IMR-90 (cell line): Measurements from ENCODE around the gene RDH11. TPM values are rescaled to one million over a fixed set of nuclear protein-coding genes. Genes with fewer than 3 reads are reported as not detected.

ENCODE experiments used
- ATAC-seq: fragments of 200-7000 bp; cut with Tn5 transposase; 2 replicates; pipeline ENCODE4 v1.9.1; 2020; ENCODE audit warnings: low read depth, mild to moderate bottlenecking, moderate library complexity
- BruUV-seq: library from RNA; stranded (reverse); fragments of 400-500 nt; replicated peaks from 2 replicates; lab custom pipeline; 2021; lab: Mats Ljungman, UMichigan
- CTCF ChIA-PET: fragments of 300-600 bp; formaldehyde crosslinking; extraction: SDS; loops from one replicate; lab custom pipeline; 2021; ENCODE audit warnings: antibody characterized with exemption; lab: Yijun Ruan, JAX
- POLR2A ChIA-PET: fragments of 300-600 bp; sonication (Branson Sonifier 250); formaldehyde crosslinking; loops from one replicate; lab custom pipeline; 2022; ENCODE audit warnings: antibody characterized with exemption; ENCODE audit not compliant: unreplicated experiment; lab: Charles Lee
- DNase-seq: peaks from one replicate; pipeline ENCODE4 v3.0.0; 2013
- H2AFZ ChIP-seq: replicated peaks from 2 replicates; pipeline ENCODE3; 2013; ENCODE audit warnings: low read length, mild to moderate bottlenecking; ENCODE audit not compliant: poor library complexity
- H2AK5ac ChIP-seq: 2 replicates; pipeline ENCODE4 v1.6.1; 2013; ENCODE audit warnings: low read depth, low read length, inconsistent platforms
- H2AK9ac ChIP-seq: replicated peaks from 2 replicates; pipeline ENCODE3; 2013; ENCODE audit warnings: mild to moderate bottlenecking, low read depth, low read length, moderate library complexity; ENCODE audit not compliant: poor library complexity
- H2BK120ac ChIP-seq: 2 replicates; pipeline ENCODE4 v1.6.1; 2013; ENCODE audit warnings: low read depth, low read length, inconsistent platforms
- H2BK15ac ChIP-seq: 3 replicates; pipeline ENCODE4 v1.6.1; 2013; ENCODE audit warnings: low read depth, low read length, inconsistent platforms
- H2BK20ac ChIP-seq: 2 replicates; pipeline ENCODE4 v1.6.1; 2013; ENCODE audit warnings: low read depth, mild to moderate bottlenecking, inconsistent platforms, low read length, moderate library complexity
- H2BK5ac ChIP-seq: 2 replicates; pipeline ENCODE4 v1.6.1; 2013; ENCODE audit warnings: mild to moderate bottlenecking, low read depth, low read length, inconsistent platforms; ENCODE audit not compliant: poor library complexity, severe bottlenecking
- H3K14ac ChIP-seq: replicated peaks from 2 replicates; pipeline ENCODE4 v1.6.1; 2013; ENCODE audit warnings: low read depth, low read length, inconsistent platforms
- H3K18ac ChIP-seq: 2 replicates; pipeline ENCODE4 v1.6.1; 2013; ENCODE audit warnings: low read depth, low read length, control low read depth
- H3K23ac ChIP-seq: 2 replicates; pipeline ENCODE4 v1.6.1; 2013; ENCODE audit warnings: low read depth, low read length, inconsistent platforms
- H3K27ac ChIP-seq: 2 replicates; pipeline ENCODE4 v1.5.1; 2013; ENCODE audit warnings: mild to moderate bottlenecking, control low read depth, low read length; ENCODE audit not compliant: insufficient read depth
- H3K27me3 ChIP-seq: 2 replicates; pipeline ENCODE4 v1.6.1; 2013; ENCODE audit warnings: low read length; ENCODE audit not compliant: control insufficient read depth, insufficient read depth
- H3K36me3 ChIP-seq: 2 replicates; pipeline ENCODE4 v1.6.1; 2013; ENCODE audit warnings: low read length, mixed read lengths; ENCODE audit not compliant: control insufficient read depth, insufficient read depth
- H3K4ac ChIP-seq: 2 replicates; pipeline ENCODE4 v1.6.1; 2013; ENCODE audit warnings: low read depth, low read length, inconsistent platforms
- H3K4me1 ChIP-seq: 2 replicates; pipeline ENCODE4 v1.6.1; 2013; ENCODE audit warnings: low read length, mixed read lengths; ENCODE audit not compliant: control insufficient read depth, insufficient read depth
- H3K4me2 ChIP-seq: 2 replicates; pipeline ENCODE4 v1.6.1; 2013; ENCODE audit warnings: low read depth, mild to moderate bottlenecking, control low read depth, low read length, moderate library complexity
- H3K4me3 ChIP-seq: 2 replicates; pipeline ENCODE4 v1.5.1; 2013; ENCODE audit warnings: low read depth, mild to moderate bottlenecking, control low read depth, low read length, moderate library complexity; ENCODE audit not compliant: insufficient read depth
- H3K56ac ChIP-seq: 2 replicates; pipeline ENCODE4 v1.6.1; 2013; ENCODE audit warnings: low read length, inconsistent platforms; ENCODE audit not compliant: insufficient read depth; ENCODE audit errors: extremely low read depth
- H3K79me1 ChIP-seq, 2 experiments: 2 replicates each; pipeline ENCODE4 v1.6.1; 2013; ENCODE audit warnings: low read length in 2 of 2, inconsistent platforms in 1 of 2, low read depth in 1 of 2
- H3K9ac ChIP-seq: 2 replicates; pipeline ENCODE4 v1.6.1; 2013; ENCODE audit warnings: low read depth, low read length, control low read depth
- H3K9me1 ChIP-seq: 2 replicates; pipeline ENCODE4 v1.6.1; 2013; ENCODE audit warnings: low read length, inconsistent platforms; ENCODE audit not compliant: insufficient read depth
- H3K9me3 ChIP-seq: 2 replicates; pipeline ENCODE4 v1.6.1; 2013; ENCODE audit warnings: low read length; ENCODE audit not compliant: control insufficient read depth, insufficient read depth
- H4K20me1 ChIP-seq: 2 replicates; pipeline ENCODE4 v1.6.1; 2013; ENCODE audit warnings: low read length, inconsistent platforms; ENCODE audit not compliant: insufficient read depth
- H4K5ac ChIP-seq: 2 replicates; pipeline ENCODE4 v1.6.1; 2013; ENCODE audit warnings: mild to moderate bottlenecking, low read depth, low read length, control low read depth
- H4K8ac ChIP-seq, 2 experiments: 2 replicates each; pipeline ENCODE4 v1.6.1; 2013; ENCODE audit warnings: low read depth in 2 of 2, low read length in 2 of 2, control low read depth in 1 of 2, inconsistent platforms in 1 of 2
- H4K91ac ChIP-seq: 2 replicates; pipeline ENCODE4 v1.6.1; 2013; ENCODE audit warnings: low read depth, low read length, inconsistent platforms; ENCODE audit not compliant: insufficient read depth
- CHD1 ChIP-seq: IDR thresholded peaks from 2 replicates; pipeline ENCODE4 v1.6.1; 2012; ENCODE audit warnings: low read depth, low read length, improper control_type of control experiment
- CTCF ChIP-seq: conservative IDR thresholded peaks from 2 replicates; pipeline ENCODE4 v1.5.1; 2012; ENCODE audit warnings: mild to moderate bottlenecking, low read depth, low read length, improper control_type of control experiment
- FOS ChIP-seq: fragments of 150-350 bp; IDR thresholded peaks from 2 replicates; pipeline ENCODE4 v1.6.1; 2016; ENCODE audit warnings: low read depth, low read length
- MAFK ChIP-seq: IDR thresholded peaks from 2 replicates; pipeline ENCODE4 v1.6.1; 2012; ENCODE audit warnings: low read depth, low read length, improper control_type of control experiment
- MAZ ChIP-seq: IDR thresholded peaks from 2 replicates; pipeline ENCODE4 v1.6.1; 2012; ENCODE audit warnings: low read depth, mild to moderate bottlenecking, low read length, improper control_type of control experiment, moderate library complexity, borderline replicate concordance
- RFX5 ChIP-seq: IDR thresholded peaks from 2 replicates; pipeline ENCODE4 v1.8.0; 2012; ENCODE audit warnings: low read depth, mild to moderate bottlenecking, low read length, moderate library complexity
- USF2 ChIP-seq: fragments of 150-350 bp; IDR thresholded peaks from 2 replicates; pipeline ENCODE4 v1.6.1; 2017; ENCODE audit warnings: mild to moderate bottlenecking, antibody characterized with exemption, low read length, low read depth
- dilution Hi-C: fragments of 300-500 bp; cut with HindIII; formaldehyde crosslinking; loops from one replicate; pipeline ENCODE4 v1.14.3; 2018; ENCODE audit warnings: low sequenced_read_pairs; ENCODE audit not compliant: unreplicated experiment
- in situ Hi-C: fragments of 300-500 bp; cut with MboI; formaldehyde crosslinking; loops from 3 replicates; pipeline ENCODE4 v1.14.3; 2019; ENCODE audit warnings: low sequenced_read_pairs, inconsistent platforms, mixed read lengths
- intact Hi-C: fragments of 100-400 bp; cut with micrococcal nuclease; formaldehyde crosslinking; loops from 2 replicates; pipeline ENCODE4 v1.10.0; 2022
- polyA plus RNA-seq, 3 experiments: library from polyadenylated mRNA; depleted of rRNA; stranded (reverse); fragments of >200 nt; gene quantifications; 2 replicates each; pipeline ENCODE4 v1.2.3, GENCODE V29; 2012; ENCODE audit warnings: low replicate concordance in 1 of 3
- total RNA-seq: library from RNA; depleted of rRNA; stranded (reverse); fragments of >200 nt; gene quantifications from 2 replicates; pipeline ENCODE4 v1.2.3, GENCODE V29; 2012

Gene RDH11
- total and polyA plus RNA-seq, 2 of the 4 experiments (the other 2 are of a cell fraction): 77.3 to 149 TPM

GRCh38 chr14:67728258-67728657 is 32.7 kb upstream of the RDH11 start:
- DNase-seq (no peak), ATAC-seq (no peak)
- H3K4me3 ChIP-seq: no peak overlapping the region
- H3K27ac ChIP-seq: no peak overlapping the region
- H3K36me3 ChIP-seq: no peaks in the 10 kb centered on the region
- H2BK20ac ChIP-seq: no peak overlapping the region
- H2AFZ ChIP-seq: no peak overlapping the region
- no peak overlapping the region for H2BK120ac ChIP-seq
- POLR2A ChIA-PET: interaction anchor here (0.7 kb wide), 1 partner anchor 22 kb away, joined by 3 read pairs; no protein-coding TSS in a partner anchor
- no peak overlapping the region for H4K5ac ChIP-seq
- H3K4me1 ChIP-seq: no peaks in the 10 kb centered on the region
- intact Hi-C loops: no loop called here
- H2BK5ac ChIP-seq: no peak overlapping the region
- CTCF ChIA-PET: no interaction called here
- TF ChIP-seq MAZ: no peak
- TF ChIP-seq USF2: no peak
- TF ChIP-seq FOS: no peak
- TF ChIP-seq CTCF: no peak
- no peak for TF ChIP-seq CHD1
- no peak for TF ChIP-seq RFX5
- TF ChIP-seq MAFK: no peak
- no peak overlapping the region for H3K4me2 ChIP-seq
- H4K91ac ChIP-seq: no peak overlapping the region
- in situ Hi-C loops: no loop called here
- no peak overlapping the region for H2AK5ac ChIP-seq
- no peak overlapping the region for H2AK9ac ChIP-seq
- H3K9ac ChIP-seq: no peak overlapping the region
- H3K23ac ChIP-seq: no peak overlapping the region
- no peak overlapping the region for H2BK15ac ChIP-seq
- H3K79me1 ChIP-seq: no peaks in the 10 kb centered on the region
- no peak overlapping the region for H3K14ac ChIP-seq
- no peak overlapping the region for H4K8ac ChIP-seq
- no peaks in the 10 kb centered on the region for H3K9me1 ChIP-seq
- H3K4ac ChIP-seq: no peak overlapping the region
- no TSS peak for BruUV-seq
- H3K9me3 ChIP-seq: 0 out of 2 replicates have a peak, but pooled peaks cover 4% of the 10 kb centered on the region
- dilution Hi-C loops: no loop called here
- H3K18ac ChIP-seq: no peak overlapping the region
- H3K27me3 ChIP-seq: peaks cover 54% of the 10 kb centered on the region
- H4K20me1 ChIP-seq: no peaks in the 10 kb centered on the region
- no peak overlapping the region for H3K56ac ChIP-seq
